Esophagus mucosa (tissue), 1 donor: Measurements from ENCODE around the gene ABI2. TPM values are rescaled to one million over a fixed set of nuclear protein-coding genes. Genes with fewer than 3 reads are reported as not detected.

Source experiments
- ATAC-seq: fragments of 200-7000 bp; cut with Tn5 transposase; one replicate; pipeline ENCODE4 v1.9.1; 2020
- total RNA-seq: library from RNA; stranded (reverse); gene quantifications from one replicate; pipeline ENCODE4 v1.2.4, GENCODE V29; 2023
- donor health status: DM: yes; HTN: yes; CAD: no.

ABI2 gene
- total RNA-seq, 1 donor from 2014 or later, result 13.7 TPM

GRCh38 chr2:203484266-203485112 is 156.3 kb downstream of the ABI2 start:
- ATAC-seq, result peak; percentile 74

- ATAC-seq, result no peak
These were observed 161.3 kb downstream of the ABI2 start for GRCh38 chr2:203489531-203489930.

- ATAC-seq, result no peak
These were observed 162.2 kb downstream of the ABI2 start for GRCh38 chr2:203490391-203490790.

DNA sequence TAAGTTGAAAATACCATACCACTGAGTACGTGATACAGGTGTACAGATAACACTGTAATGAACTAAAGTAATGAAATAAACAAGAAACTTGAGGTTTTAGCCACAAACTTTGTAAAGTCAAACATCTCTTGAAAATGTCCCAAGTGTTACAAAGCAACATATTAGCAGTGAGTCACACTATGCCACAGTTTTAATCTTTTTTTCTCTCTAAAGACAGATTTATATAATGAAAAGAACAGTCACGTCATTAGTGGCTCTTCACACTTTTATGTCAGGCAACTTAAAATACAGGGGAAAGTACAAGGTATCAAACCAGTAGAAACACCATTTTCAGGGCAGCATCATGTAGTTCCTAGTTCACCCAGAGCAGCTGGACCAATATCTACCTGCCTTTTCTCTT is 164.8 kb downstream of the ABI2 start:
- ATAC-seq, result no peak

Other genes starting within 250 kb of the ABI2 start
- gene CYP20A1, start 89.4 kb upstream of the ABI2 start, total RNA-seq, result 11.8 TPM
- gene RAPH1, start 206.9 kb downstream of the ABI2 start, total RNA-seq, result 27.7 TPM